Keratinocyte (primary cell): ENCODE data around the gene KDM2A. TPM values are rescaled to one million over a fixed set of nuclear protein-coding genes. Genes with fewer than 3 reads are reported as not detected.

Experiments
- DNase-seq: peaks from one replicate; pipeline ENCODE4 v3.0.0-alpha.2; 2011; ENCODE audit warnings: low read depth, missing footprints, low spot score
- FAIRE-seq: peaks from 2 replicates; lab custom pipeline; 2011; peaks lifted over from hg19 to GRCh38; lab: Jason Lieb, UNC
- H2AFZ ChIP-seq: 2 replicates; pipeline ENCODE4 v1.6.0; 2012; ENCODE audit warnings: low read length, control low read depth, inconsistent platforms; ENCODE audit not compliant: control insufficient read depth
- H3K27ac ChIP-seq: 2 replicates; pipeline ENCODE4 v1.5.1; 2011; ENCODE audit warnings: low read length; ENCODE audit not compliant: control insufficient read depth, insufficient read depth
- H3K27me3 ChIP-seq: 3 replicates; pipeline ENCODE4 v1.6.0; 2011; ENCODE audit warnings: low read length; ENCODE audit not compliant: control insufficient read depth, insufficient read depth; ENCODE audit errors: extremely low read depth
- H3K36me3 ChIP-seq, 2 experiments: 2 replicates in 1 of 2; 3 replicates in 1 of 2; pipeline ENCODE4 v1.5.1; 2011; ENCODE audit warnings: low read length in 2 of 2, mild to moderate bottlenecking in 1 of 2; ENCODE audit not compliant: control insufficient read depth in 2 of 2, insufficient read depth in 2 of 2; ENCODE audit errors: extremely low read depth in 1 of 2
- H3K4me1 ChIP-seq: 3 replicates; pipeline ENCODE4 v1.5.1; 2011; ENCODE audit warnings: low read length; ENCODE audit not compliant: control insufficient read depth, insufficient read depth; ENCODE audit errors: extremely low read depth
- H3K4me2 ChIP-seq: 3 replicates; pipeline ENCODE4 v1.6.0; 2011; ENCODE audit warnings: low read depth, low read length; ENCODE audit not compliant: control insufficient read depth, insufficient read depth; ENCODE audit errors: extremely low read depth
- H3K4me3 ChIP-seq, 3 experiments: fragments of 200-600 bp in 1 of 3; sonication (generic) in 1 of 3; 2 replicates in 2 of 3; 3 replicates in 1 of 3; pipeline ENCODE4 v1.5.1; 2011 to 2016; ENCODE audit warnings: low read length in 3 of 3, mild to moderate bottlenecking in 3 of 3, control low read depth in 2 of 3, inconsistent platforms in 1 of 3, low read depth in 1 of 3, mixed read lengths in 1 of 3, mixed run types in 1 of 3, moderate library complexity in 1 of 3; ENCODE audit not compliant: control insufficient read depth in 2 of 3, insufficient read depth in 2 of 3; ENCODE audit errors: extremely low read depth in 1 of 3
- H3K79me2 ChIP-seq: 2 replicates; pipeline ENCODE4 v1.6.0; 2012; ENCODE audit warnings: low read length; ENCODE audit not compliant: control insufficient read depth, insufficient read depth
- H3K9ac ChIP-seq: 3 replicates; pipeline ENCODE4 v1.6.0; 2011; ENCODE audit warnings: low read length; ENCODE audit not compliant: control insufficient read depth, insufficient read depth; ENCODE audit errors: extremely low read depth
- H3K9me1 ChIP-seq: 3 replicates; pipeline ENCODE4 v1.6.0; 2011; ENCODE audit warnings: low read length; ENCODE audit not compliant: control insufficient read depth, insufficient read depth; ENCODE audit errors: extremely low read depth
- H3K9me3 ChIP-seq: 2 replicates; pipeline ENCODE4 v1.5.1; 2012; ENCODE audit warnings: low read depth, low read length; ENCODE audit not compliant: control insufficient read depth
- H4K20me1 ChIP-seq: 3 replicates; pipeline ENCODE4 v1.6.0; 2011; ENCODE audit warnings: low read length; ENCODE audit not compliant: control insufficient read depth, insufficient read depth; ENCODE audit errors: extremely low read depth
- CTCF ChIP-seq, 3 experiments: IDR thresholded peaks in 1 of 3; conservative IDR thresholded peaks in 1 of 3; optimal IDR thresholded peaks in 1 of 3; 2 replicates in 2 of 3; 3 replicates in 1 of 3; pipeline versions ENCODE3 to v1.5.1; 2011; ENCODE audit warnings: low read length in 3 of 3, mild to moderate bottlenecking in 3 of 3, moderate library complexity in 2 of 3, control low read depth in 1 of 3, inconsistent platforms in 1 of 3; ENCODE audit not compliant: insufficient read depth in 2 of 3; ENCODE audit errors: extremely low read depth in 1 of 3
- EZH2 ChIP-seq: IDR thresholded peaks from one replicate; pipeline ENCODE4 v1.6.1; 2012; ENCODE audit warnings: inconsistent platforms, mild to moderate bottlenecking, low read length, moderate library complexity
- dilution Hi-C: fragments of 300-500 bp; cut with MboI; formaldehyde crosslinking; loops from one replicate; pipeline ENCODE4 v1.7.0; 2020; ENCODE audit warnings: low sequenced_read_pairs; ENCODE audit not compliant: extremely low pct_ligation_motif_present
- polyA plus RNA-seq, 5 experiments: library from polyadenylated mRNA; depleted of rRNA in 3 of 5; stranded (reverse) in 3 of 5; stranded (forward) in 1 of 5; unstranded in 1 of 5; fragments of >200 nt; gene quantifications; 1 replicate in 1 of 5; 2 replicates in 3 of 5; 3 replicates in 1 of 5; pipeline versions ENCODE4 v1.2.1 to v1.2.3, GENCODE V29; 2011 to 2012; ENCODE audit warnings: missing spikeins in 2 of 5, low read depth in 1 of 5, low replicate concordance in 1 of 5

Gene KDM2A
- polyA plus RNA-seq, 1 donor (not counting 4 experiments of a cell fraction or from before 2014, with no cell fraction given): 29.9 TPM

- no peak for FAIRE-seq
- no peaks in the 10 kb centered on the region for H3K79me2 ChIP-seq
- TF ChIP-seq CTCF (optimal IDR thresholded peaks at IDR 0.05 in 1 of 3, IDR thresholded peaks at IDR 0.05 in 1 of 3, conservative IDR thresholded peaks at IDR 0.05 in 1 of 3; ENCODE audit: extremely low read depth in 1 of 3, insufficient read depth in 2 of 3, low read length in 3 of 3) (no peak), EZH2 (no peak)
- dilution Hi-C loops: no loop called here
- peaks cover 3% of the 10 kb centered on the region for H3K4me1 ChIP-seq
- H3K27ac ChIP-seq: no peak overlapping the region
- no peak for DNase-seq
- no peaks in the 10 kb centered on the region for H3K27me3 ChIP-seq
- H3K9me3 ChIP-seq: no peaks in the 10 kb centered on the region
- no peaks in the 10 kb centered on the region for H3K9me1 ChIP-seq
- H4K20me1 ChIP-seq: no peaks in the 10 kb centered on the region
- no peaks in the 10 kb centered on the region for H3K36me3 ChIP-seq
- H2AFZ ChIP-seq: no peak overlapping the region
- H3K4me3 ChIP-seq: no peak overlapping the region
- H3K9ac ChIP-seq: no peak overlapping the region
- no peak overlapping the region for H3K4me2 ChIP-seq
Measured at GRCh38 chr11:67102664-67103063, 16.4 kb upstream of the KDM2A start.

DNA sequence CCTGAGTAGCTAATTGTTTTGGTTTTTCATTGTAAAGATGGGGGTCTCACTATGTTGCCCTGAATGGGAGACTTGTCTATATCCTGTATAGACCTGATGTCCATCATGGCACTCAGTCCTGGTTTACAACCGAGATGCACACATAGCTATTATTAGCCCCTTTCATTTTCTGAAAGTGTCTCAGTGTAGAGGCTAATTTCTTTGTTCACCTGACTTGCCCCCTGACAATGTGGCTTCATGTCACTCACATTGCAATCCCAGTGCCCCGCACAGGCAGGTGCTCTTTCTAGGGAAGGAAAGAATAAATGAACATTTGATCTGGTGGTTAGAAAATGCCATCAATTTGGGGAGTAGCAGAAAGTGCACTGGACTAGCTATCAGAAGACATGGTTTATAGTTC lies 13.1 kb upstream of the KDM2A start:
- Histone ChIP-seq H3K79me2 (no peaks in the 10 kb centered on the region), H3K4me3 (no peak overlapping the region), H2AFZ (no peak overlapping the region), H3K4me2 (no peak overlapping the region), H3K4me1 (no peaks in the 10 kb centered on the region), H3K36me3 (no peaks in the 10 kb centered on the region), H3K9me3 (no peaks in the 10 kb centered on the region), H3K9ac (no peak overlapping the region), H3K9me1 (no peaks in the 10 kb centered on the region), H3K27ac (no peak overlapping the region), H4K20me1 (no peaks in the 10 kb centered on the region), H3K27me3 (no peaks in the 10 kb centered on the region)
- no peak for DNase-seq
- FAIRE-seq: no peak
- dilution Hi-C loops: no loop called here
- no peak for TF ChIP-seq CTCF (optimal IDR thresholded peaks at IDR 0.05 in 1 of 3, IDR thresholded peaks at IDR 0.05 in 1 of 3, conservative IDR thresholded peaks at IDR 0.05 in 1 of 3; ENCODE audit: extremely low read depth in 1 of 3, insufficient read depth in 2 of 3, low read length in 3 of 3)
- no peak for TF ChIP-seq EZH2
